H1 (cell line): ENCODE measurements around the gene NRTN. TPM values are rescaled to one million over a fixed set of nuclear protein-coding genes. Genes with fewer than 3 reads are reported as not detected.

Source experiments
- CTCF ChIA-PET: fragments of 300-600 bp; sonication (Branson Sonifier 250); formaldehyde crosslinking; loops from one replicate; lab custom pipeline; 2021; ENCODE audit not compliant: partially characterized antibody; lab: Charles Lee
- POLR2A ChIA-PET: fragments of 300-600 bp; sonication (Branson Sonifier 250); formaldehyde crosslinking; loops from one replicate; lab custom pipeline; 2021; ENCODE audit warnings: inconsistent platforms; ENCODE audit not compliant: partially characterized antibody; lab: Charles Lee
- DNase-seq, 2 experiments: peaks; one replicate each; pipeline versions ENCODE4 v3.0.0 to v3.0.0-alpha.2; 2010 to 2022; ENCODE audit warnings: low spot score in 2 of 2, low read depth in 1 of 2, mixed read lengths in 1 of 2
- FAIRE-seq: peaks from 2 replicates; lab custom pipeline; 2011; peaks lifted over from hg19 to GRCh38; lab: Jason Lieb, UNC
- H2AFZ ChIP-seq: 2 replicates; pipeline ENCODE4 v1.8.1; 2012; ENCODE audit warnings: low read length, inconsistent platforms
- H2AK5ac ChIP-seq: 2 replicates; pipeline ENCODE4 v1.6.1; 2013; ENCODE audit warnings: low read depth, low read length
- H2BK120ac ChIP-seq: replicated peaks from 2 replicates; pipeline ENCODE3; 2013; ENCODE audit warnings: low read depth, low read length, inconsistent platforms
- H2BK12ac ChIP-seq: 2 replicates; pipeline ENCODE4 v1.6.1; 2013; ENCODE audit warnings: low read depth, low read length
- H2BK15ac ChIP-seq: 2 replicates; pipeline ENCODE4 v1.6.1; 2013; ENCODE audit warnings: low read length
- H2BK20ac ChIP-seq: 2 replicates; pipeline ENCODE4 v1.6.1; 2013; ENCODE audit warnings: low read length
- H2BK5ac ChIP-seq: 2 replicates; pipeline ENCODE4 v1.6.1; 2013; ENCODE audit warnings: low read depth, low read length
- H3K14ac ChIP-seq: 2 replicates; pipeline ENCODE4 v1.6.1; 2013; ENCODE audit warnings: inconsistent platforms; ENCODE audit not compliant: insufficient read length
- H3K18ac ChIP-seq: 2 replicates; pipeline ENCODE4 v1.6.1; 2013; ENCODE audit warnings: low read length; ENCODE audit errors: extremely low read depth
- H3K23ac ChIP-seq: 2 replicates; pipeline ENCODE4 v1.6.1; 2013; ENCODE audit warnings: inconsistent platforms; ENCODE audit not compliant: insufficient read length
- H3K23me2 ChIP-seq: 2 replicates; pipeline ENCODE4 v1.6.1; 2013; ENCODE audit warnings: low read depth, low read length
- H3K27ac ChIP-seq: 2 replicates; pipeline ENCODE4 v1.6.1; 2011; ENCODE audit warnings: low read depth, low read length, inconsistent platforms
- H3K27me3 ChIP-seq, 4 experiments: replicated peaks in 1 of 4; 1 replicate in 1 of 4; 2 replicates in 3 of 4; pipeline versions ENCODE4 v1.6.1 to v1.8.1; 2011 to 2013; ENCODE audit warnings: low read length in 3 of 4, mild to moderate bottlenecking in 3 of 4, inconsistent platforms in 2 of 4, mixed read lengths in 2 of 4, moderate library complexity in 1 of 4; ENCODE audit not compliant: control insufficient read depth in 3 of 4, insufficient read depth in 3 of 4; ENCODE audit errors: extremely low read depth in 1 of 4
- H3K36me3 ChIP-seq, 4 experiments: 2 replicates each; pipeline versions ENCODE4 v1.6.1 to v1.8.1; 2011 to 2013; ENCODE audit warnings: mild to moderate bottlenecking in 4 of 4, low read length in 3 of 4, moderate library complexity in 2 of 4, control low read depth in 1 of 4, inconsistent platforms in 1 of 4; ENCODE audit not compliant: insufficient read depth in 4 of 4, control insufficient read depth in 2 of 4
- H3K4ac ChIP-seq: replicated peaks from 2 replicates; pipeline ENCODE3; 2013; ENCODE audit warnings: low read length, low read depth, mixed read lengths, inconsistent platforms; ENCODE audit not compliant: insufficient read length
- H3K4me1 ChIP-seq, 4 experiments: replicated peaks in 1 of 4; 1 replicate in 1 of 4; 2 replicates in 3 of 4; pipeline versions ENCODE4 v1.6.1 to v1.8.1; 2011 to 2013; ENCODE audit warnings: low read length in 3 of 4, inconsistent platforms in 2 of 4, mixed read lengths in 1 of 4; ENCODE audit not compliant: insufficient read depth in 4 of 4, control insufficient read depth in 3 of 4
- H3K4me2 ChIP-seq, 2 experiments: 2 replicates each; pipeline versions ENCODE4 v1.6.1 to v1.8.1; 2011 to 2013; ENCODE audit warnings: low read depth in 2 of 2, low read length in 2 of 2, control low read depth in 1 of 2, inconsistent platforms in 1 of 2, mild to moderate bottlenecking in 1 of 2; ENCODE audit not compliant: insufficient read depth in 1 of 2
- H3K4me3 ChIP-seq, 4 experiments: fragments of 200-600, 300-600 bp in 1 of 4; sonication (generic), shearing (Covaris generic), sonication (Bioruptor Twin) in 1 of 4; 2 replicates each; pipeline versions ENCODE4 v1.5.1 to v1.8.1; 2011 to 2016; ENCODE audit warnings: low read length in 4 of 4, low read depth in 3 of 4, control low read depth in 2 of 4, inconsistent platforms in 2 of 4, mild to moderate bottlenecking in 2 of 4, mixed read lengths in 1 of 4, moderate library complexity in 1 of 4; ENCODE audit not compliant: insufficient read depth in 2 of 4; ENCODE audit errors: extremely low read depth in 1 of 4
- H3K56ac ChIP-seq: replicated peaks from 2 replicates; pipeline ENCODE3; 2013; ENCODE audit warnings: low read depth, mild to moderate bottlenecking, mixed read lengths, low read length, inconsistent platforms; ENCODE audit not compliant: insufficient read length
- H3K79me1 ChIP-seq: 2 replicates; pipeline ENCODE4 v1.6.1; 2013; ENCODE audit warnings: low read depth, low read length, control low read depth
- H3K79me2 ChIP-seq, 2 experiments: 2 replicates each; pipeline versions ENCODE4 v1.6.1 to v1.8.1; 2012 to 2013; ENCODE audit warnings: low read length in 2 of 2, mild to moderate bottlenecking in 2 of 2, inconsistent platforms in 1 of 2; ENCODE audit not compliant: insufficient read depth in 2 of 2, control insufficient read depth in 1 of 2
- H3K9ac ChIP-seq, 4 experiments: replicated peaks in 1 of 4; 1 replicate in 1 of 4; 2 replicates in 3 of 4; pipeline versions ENCODE4 v1.6.1 to v1.8.1; 2011 to 2013; ENCODE audit warnings: low read depth in 3 of 4, low read length in 3 of 4, control low read depth in 2 of 4, mild to moderate bottlenecking in 2 of 4, moderate library complexity in 2 of 4, inconsistent platforms in 1 of 4; ENCODE audit errors: extremely low read depth in 1 of 4
- H3K9me3 ChIP-seq, 2 experiments: 2 replicates each; pipeline versions ENCODE4 v1.6.1 to v1.8.1; 2012 to 2013; ENCODE audit warnings: mild to moderate bottlenecking in 2 of 2, moderate library complexity in 2 of 2, control low read depth in 1 of 2, inconsistent platforms in 1 of 2, low read depth in 1 of 2, low read length in 1 of 2, mixed read lengths in 1 of 2; ENCODE audit not compliant: insufficient read depth in 2 of 2
- H4K20me1 ChIP-seq, 2 experiments: replicated peaks in 1 of 2; 2 replicates each; pipeline versions ENCODE3 to v1.8.1; 2011 to 2013; ENCODE audit warnings: inconsistent platforms in 2 of 2, low read length in 2 of 2, mild to moderate bottlenecking in 1 of 2; ENCODE audit not compliant: insufficient read depth in 2 of 2, control insufficient read depth in 1 of 2
- H4K5ac ChIP-seq: 2 replicates; pipeline ENCODE4 v1.6.1; 2013; ENCODE audit warnings: low read length, low read depth, mixed read lengths, inconsistent platforms; ENCODE audit not compliant: insufficient read length
- H4K8ac ChIP-seq: 2 replicates; pipeline ENCODE4 v1.8.0; 2013; ENCODE audit warnings: mild to moderate bottlenecking, moderate library complexity, low read length, inconsistent platforms; ENCODE audit not compliant: insufficient read depth; ENCODE audit errors: extremely low read depth
- H4K91ac ChIP-seq: replicated peaks from 2 replicates; pipeline ENCODE3; 2013; ENCODE audit warnings: low read length, mixed read lengths, inconsistent platforms; ENCODE audit not compliant: insufficient read length
- CBX5 ChIP-seq: fragments of 300-800, 300-1000 bp; sonication (generic); IDR thresholded peaks from 2 replicates; pipeline ENCODE4 v1.7.1; 2016; ENCODE audit warnings: antibody characterized with exemption, low read length, low read depth
- CHD2 ChIP-seq: IDR thresholded peaks from 2 replicates; pipeline ENCODE4 v1.6.1; 2012; ENCODE audit warnings: low read length, improper control_type of control experiment
- NRF1 ChIP-seq: IDR thresholded peaks from 2 replicates; pipeline ENCODE4 v1.6.1; 2011; ENCODE audit warnings: mild to moderate bottlenecking, low read depth, low read length, improper control_type of control experiment
- TBP ChIP-seq: IDR thresholded peaks from 2 replicates; pipeline ENCODE4 v1.6.1; 2011; ENCODE audit warnings: low read depth, low read length, improper control_type of control experiment
- WGBS, 2 experiments: shearing (Covaris generic) in 1 of 2; methylation state at CpG; one replicate each; pipeline versions ENCODE4 v1.1.6 to v1.1.7; 2013 to 2015; ENCODE audit warnings: low lambda C conversion rate in 2 of 2, mixed read lengths in 2 of 2, inconsistent platforms in 1 of 2, low coverage in 1 of 2, missing lambda C conversion rate in 1 of 2; ENCODE audit not compliant: insufficient replicate concordance in 2 of 2, insufficient coverage in 1 of 2, insufficient read length in 1 of 2; ENCODE audit errors: extremely low coverage in 1 of 2, missing lambda C conversion rate in 1 of 2; 5-methylcytosine and 5-hydroxymethylcytosine counted together
- polyA plus RNA-seq, 7 experiments: library from polyadenylated mRNA; depleted of rRNA in 3 of 7; stranded (reverse) in 5 of 7; unstranded in 2 of 7; fragments of >200 nt in 5 of 7; fragments of 200-250 nt in 2 of 7; gene quantifications; 1 replicate in 5 of 7; 2 replicates in 1 of 7; 4 replicates in 1 of 7; pipeline versions ENCODE4 v1.2.1 to v1.2.3, GENCODE V29; 2011 to 2013; ENCODE audit warnings: missing spikeins in 2 of 7, mixed read lengths in 2 of 7
- total RNA-seq: library from RNA; stranded (reverse); fragmentation: NEBNext Ultra II Directional; extraction: Animal tissue kit (Norgen Biotek cat#: 25700); gene quantifications from 2 replicates; pipeline ENCODE4 v1.2.1, GENCODE V29; 2021

Gene NRTN
- total and polyA plus RNA-seq, 2 of the 8 experiments (the other 6 are each of a cell fraction or from before 2014, with no cell fraction given), result 3.9 to 5.3 TPM

DNA sequence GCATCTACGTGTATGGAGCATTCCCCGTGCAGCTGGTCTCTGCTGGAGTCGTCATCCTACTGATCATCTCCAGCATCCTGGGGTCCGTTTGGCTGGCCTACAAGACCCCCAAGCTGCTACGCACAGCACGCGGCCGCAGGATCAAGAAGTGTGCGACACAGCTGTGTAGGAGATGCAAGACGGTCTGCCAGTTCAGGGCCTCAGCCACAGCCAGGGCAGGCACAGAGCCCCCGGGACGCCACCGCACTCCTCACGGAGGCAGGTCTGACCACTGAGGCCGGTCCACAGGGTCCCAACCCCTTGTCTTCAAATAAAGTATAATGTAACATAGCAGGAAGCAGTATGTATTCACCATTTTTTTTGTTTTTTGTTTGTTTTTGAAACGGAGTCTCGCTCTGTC is 26.5 kb upstream of the NRTN start:
- H4K91ac ChIP-seq, result no peak overlapping the region
- FAIRE-seq (no peak), DNase-seq (no peak)
- no peak overlapping the region for H3K27ac ChIP-seq
- no peak overlapping the region for H2BK12ac ChIP-seq
- H3K23me2 ChIP-seq, result no peaks in the 10 kb centered on the region
- ChIA-PET CTCF (no interaction called here), POLR2A (interaction anchor here (1.3 to 4.6 kb wide), 2 partner anchors 12 to 87 kb away, joined by 4 to 32 read pairs; partner anchors contain the start of gene DUS3L)
- no peak overlapping the region for H2BK120ac ChIP-seq
- no peak overlapping the region for H2BK15ac ChIP-seq
- H2BK20ac ChIP-seq, result no peak overlapping the region
- no peaks in the 10 kb centered on the region for H3K9me3 ChIP-seq
- no peaks in the 10 kb centered on the region for H3K79me1 ChIP-seq
- H2AFZ ChIP-seq, result no peak overlapping the region
- H3K23ac ChIP-seq, result no peak overlapping the region
- no peak overlapping the region for H3K18ac ChIP-seq
- H3K4me3 ChIP-seq, result no peak overlapping the region
- no peak overlapping the region for H3K9ac ChIP-seq
- TF ChIP-seq NRF1, result no peak
- no peak for TF ChIP-seq CHD2
- no peak for TF ChIP-seq TBP
- no peak for TF ChIP-seq CBX5
- H3K14ac ChIP-seq, result no peak overlapping the region
- no peak overlapping the region for H3K56ac ChIP-seq
- no peak overlapping the region for H4K8ac ChIP-seq
- H3K4me2 ChIP-seq, result no peak overlapping the region
- no peaks in the 10 kb centered on the region for H3K4me1 ChIP-seq
- H3K4ac ChIP-seq, result no peak overlapping the region
- no peaks in the 10 kb centered on the region; a peak in 2 of 7 replicates for H3K27me3 ChIP-seq
- no peak overlapping the region for H4K5ac ChIP-seq
- H2AK5ac ChIP-seq, result no peak overlapping the region
- no peak overlapping the region for H2BK5ac ChIP-seq
- H3K79me2 ChIP-seq, result no peaks in the 10 kb centered on the region
- peaks cover 0 to 1% of the 10 kb centered on the region in 2 experiments for H4K20me1 ChIP-seq
- H3K36me3 ChIP-seq, result peaks cover 0 to 2% (median 0%) of the 10 kb centered on the region in 4 experiments; a peak in 1 of 8 replicates
- WGBS, 2 experiments, result 92% methylated on average over 17 of the region's 17 CpGs; no CpG with 5 or more reads in 1 of the 2 experiments
